GDM1 (cell line): ENCODE measurements around the gene DDOST.
A peak's percentile ranks its signal among the peaks of the same experiment; 100 is the strongest.

Experiments
- DNase-seq: peaks from one replicate; lab custom pipeline; 2025; lab: John Stamatoyannopoulos, UW

Gene DDOST

GRCh38 chr1:20661207-20662109 is at the start of gene DDOST:
DDOST (minus strand) TSS chr1:20661369; CDS start chr1:20661350, 19 bp downstream.
- peak; percentile 95 for DNase-seq

GRCh38 chr1:20710469-20711284 is 49.5 kb upstream of the DDOST start:
- no peak for DNase-seq

DNA sequence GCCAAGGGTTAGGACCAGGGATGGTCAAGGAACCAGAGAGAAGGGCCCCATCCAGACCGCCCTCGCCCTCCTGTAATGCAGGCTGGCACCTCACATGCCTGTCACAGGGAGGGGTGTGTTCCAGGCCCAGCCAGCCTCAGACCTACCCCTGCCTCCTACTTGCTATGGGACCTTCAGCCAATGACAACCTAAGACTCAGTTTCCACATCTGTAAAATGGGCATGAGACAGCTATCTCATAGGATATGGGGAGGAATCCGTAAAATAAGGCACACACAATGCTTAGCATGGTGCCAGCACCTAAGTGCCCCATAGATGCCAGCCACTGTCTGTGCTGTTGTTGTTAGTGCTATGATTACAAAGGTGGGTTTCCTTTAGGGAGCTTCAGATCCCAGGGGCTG is 48.7 kb upstream of the DDOST start:
- no peak for DNase-seq

GRCh38 chr1:20708891-20709290 is 47.7 kb upstream of the DDOST start:
- DNase-seq, result no peak

DNA sequence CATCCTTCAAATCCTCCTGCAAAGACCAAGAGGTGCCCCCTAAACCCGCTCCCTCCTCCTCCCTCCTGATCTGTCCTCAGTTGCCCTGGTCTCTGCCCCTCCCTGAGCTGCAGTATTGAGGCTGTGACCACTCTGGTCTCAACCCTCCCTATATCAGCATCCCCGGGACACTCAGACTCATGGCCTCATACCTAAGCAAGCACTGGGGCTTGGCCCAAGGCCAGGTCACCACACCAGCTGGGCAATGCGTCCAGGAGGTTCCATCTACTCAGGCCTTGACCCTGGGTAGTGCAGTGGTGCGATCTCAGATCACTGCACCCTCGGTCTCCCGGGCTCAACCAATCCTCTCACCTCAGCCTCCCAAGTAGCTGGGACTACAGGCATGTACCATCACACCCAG is 46.9 kb upstream of the DDOST start:
- DNase-seq, result no peak

- no peak for DNase-seq
These were observed 45.7 kb upstream of the DDOST start for GRCh38 chr1:20706841-20707240.

GRCh38 chr1:20705203-20705755 is 44.1 kb upstream of the DDOST start:
- DNase-seq, result no peak

DNA sequence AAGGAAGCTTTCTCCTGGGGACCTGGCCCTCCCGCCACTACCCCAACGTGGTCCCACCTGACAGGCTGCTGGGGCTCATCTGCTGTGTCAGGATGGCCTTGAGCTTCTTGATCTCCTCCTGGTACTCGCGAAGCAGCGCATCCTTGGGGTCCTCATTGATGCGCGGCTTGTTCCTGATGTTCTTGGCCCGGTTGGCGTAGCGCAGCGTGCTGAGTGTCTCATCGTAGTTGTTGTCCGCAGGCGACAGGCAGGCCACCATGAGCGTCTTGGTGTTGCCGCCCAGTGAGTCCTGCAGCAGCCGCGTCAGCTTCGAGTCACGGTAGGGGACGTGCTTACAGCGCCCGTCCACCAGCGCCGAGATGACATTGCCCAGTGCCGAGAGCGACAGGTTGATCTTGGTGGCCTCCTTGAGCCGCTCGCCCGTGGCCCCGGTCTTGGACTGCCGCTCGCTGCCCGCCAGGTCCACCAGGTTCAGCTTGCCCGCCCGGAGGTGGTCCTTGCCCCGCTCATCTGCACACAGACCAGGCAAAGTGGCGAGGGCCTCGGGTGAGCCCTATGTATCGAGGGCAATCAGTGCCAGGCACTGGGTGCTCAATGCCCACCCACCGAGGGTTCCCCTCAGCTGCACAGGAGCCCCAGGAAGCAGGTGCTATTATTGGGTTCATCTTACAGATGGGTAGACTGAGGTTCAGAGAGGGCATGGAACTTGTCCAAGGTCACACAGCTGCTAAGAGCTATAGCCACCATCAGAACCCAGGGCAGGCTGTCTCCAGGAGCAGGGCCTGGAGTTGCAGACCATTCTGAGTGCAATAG is 43.4 kb upstream of the DDOST start:
- DNase-seq, result no peak

- no peak for DNase-seq
These were observed 42.1 kb upstream of the DDOST start for GRCh38 chr1:20703124-20703756.

DNA sequence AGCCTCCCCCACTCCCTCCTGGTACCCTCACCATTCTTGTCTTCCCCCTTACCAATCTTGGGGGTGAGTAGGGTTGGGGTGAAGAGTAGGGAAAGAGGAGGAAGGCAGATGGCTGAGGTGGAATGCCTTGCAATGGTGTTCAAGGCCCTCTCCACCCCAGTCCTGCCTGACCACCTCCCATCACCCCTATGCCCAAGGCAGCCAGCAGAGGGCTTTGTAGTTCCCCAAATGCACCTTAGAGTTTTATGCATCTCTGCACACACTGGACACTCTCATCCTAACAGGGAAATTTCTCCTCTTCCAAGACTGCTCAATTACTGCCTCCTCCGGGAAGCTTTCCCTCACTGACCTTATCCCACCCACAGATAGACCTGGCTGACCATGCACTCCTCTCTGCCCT is 41.2 kb upstream of the DDOST start:
- DNase-seq, result no peak

GRCh38 chr1:20701847-20702246 is 40.7 kb upstream of the DDOST start:
- no peak for DNase-seq

DNA sequence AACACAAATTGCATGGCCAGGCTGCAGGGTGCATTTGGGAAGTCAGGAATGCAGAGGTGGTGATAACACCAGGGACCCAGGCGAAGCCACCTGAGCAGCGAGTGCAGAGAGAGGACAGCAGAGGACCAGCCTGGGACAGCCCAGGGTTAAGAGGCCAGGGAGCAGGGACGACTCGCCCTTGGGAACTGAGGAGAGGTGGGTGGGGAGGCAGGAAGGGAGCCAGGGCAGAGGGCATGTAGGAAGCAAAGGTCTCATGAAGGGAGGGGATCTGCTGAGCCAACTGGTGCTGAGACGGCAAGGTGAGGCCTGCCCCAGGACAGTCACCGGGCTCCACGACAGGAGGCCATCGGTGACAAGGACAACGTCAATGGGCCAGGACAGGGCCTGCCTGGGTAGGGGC is 40.3 kb upstream of the DDOST start:
- no peak for DNase-seq

GRCh38 chr1:20700636-20701215 is 39.6 kb upstream of the DDOST start:
- DNase-seq, result no peak

GRCh38 chr1:20699558-20699957 is 38.4 kb upstream of the DDOST start:
- DNase-seq, result no peak

GRCh38 chr1:20698195-20698910 is 37.2 kb upstream of the DDOST start:
- DNase-seq, result no peak

GRCh38 chr1:20697563-20697962 is 36.4 kb upstream of the DDOST start:
- DNase-seq, result no peak

DNA sequence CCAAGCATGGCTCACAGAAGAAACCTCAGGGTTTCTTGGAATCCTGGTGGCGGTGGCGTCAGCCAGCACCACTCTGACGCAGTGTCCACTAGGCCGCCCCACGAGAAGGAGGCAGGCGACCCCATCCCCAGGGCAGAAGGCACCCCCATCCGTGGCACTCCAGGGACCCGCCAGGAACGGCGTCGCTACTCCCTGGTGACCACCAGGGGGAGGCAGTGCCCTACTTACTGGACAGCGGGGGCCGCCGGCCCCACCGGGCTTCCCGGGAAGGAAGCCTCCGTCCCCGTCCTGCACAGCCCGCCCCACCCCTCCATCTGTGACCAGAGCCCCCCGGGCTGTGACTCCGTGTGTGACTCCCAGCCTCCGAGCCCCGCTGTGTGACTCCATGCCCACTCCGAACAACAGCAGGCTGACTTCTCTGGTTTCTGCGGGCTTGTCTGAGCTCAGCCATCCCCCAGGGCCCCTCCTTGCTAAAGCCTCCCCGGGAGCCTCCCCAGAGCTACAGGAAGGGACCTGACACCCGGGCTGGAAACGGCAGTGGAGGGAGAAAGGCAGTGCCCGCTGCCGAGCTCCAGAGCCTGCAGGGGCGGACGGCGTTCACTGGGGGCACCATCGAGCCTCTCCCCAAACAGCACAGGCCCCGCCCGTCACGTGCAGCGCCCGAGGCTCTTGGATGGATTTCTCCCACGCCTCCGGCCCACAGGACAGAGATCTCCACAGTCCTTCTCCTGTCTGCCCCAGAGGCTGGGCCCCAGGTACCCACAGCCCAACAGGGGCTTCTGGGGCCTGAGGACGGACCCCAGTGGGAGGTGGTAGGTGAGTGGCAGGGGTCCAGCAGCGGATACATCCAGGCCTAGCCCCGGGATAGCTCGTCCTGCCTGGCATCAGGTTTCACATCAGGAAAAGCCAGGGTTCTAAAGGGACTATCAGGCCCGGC is 35.5 kb upstream of the DDOST start:
- DNase-seq, result peak; percentile 50

GRCh38 chr1:20695515-20695914 is 34.3 kb upstream of the DDOST start:
- no peak for DNase-seq

GRCh38 chr1:20693623-20694022 is 32.5 kb upstream of the DDOST start:
- no peak for DNase-seq
